PC-3 (cell line): ENCODE results near the gene IMPDH1. TPM values are rescaled to one million over a fixed set of nuclear protein-coding genes. Genes with fewer than 3 reads are reported as not detected.
A peak's percentile ranks its signal among the peaks of the same experiment; 100 is the strongest.

Source experiments
- ATAC-seq: fragments of 200-7000 bp; cut with Tn5 transposase; 2 replicates; pipeline ENCODE4 v1.9.1; 2020; ENCODE audit warnings: mild to moderate bottlenecking, moderate library complexity
- BruUV-seq: library from RNA; stranded (reverse); fragments of 400-500 nt; replicated peaks from 2 replicates; lab custom pipeline; 2021; lab: Mats Ljungman, UMichigan
- CTCF ChIA-PET: fragments of 300-600 bp; sonication (Branson Sonifier 250); formaldehyde crosslinking; loops from one replicate; lab custom pipeline; 2022; ENCODE audit warnings: antibody characterized with exemption; lab: Charles Lee
- POLR2A ChIA-PET: fragments of 300-600 bp; sonication (Branson Sonifier 250); formaldehyde crosslinking; loops from one replicate; lab custom pipeline; 2022; ENCODE audit warnings: antibody characterized with exemption; ENCODE audit not compliant: unreplicated experiment; lab: Charles Lee
- DNase-seq: peaks from one replicate; pipeline ENCODE4 v3.0.0-alpha.2; 2015
- H2AFZ ChIP-seq: fragments of 300-600 bp; sonication (generic); 2 replicates; pipeline ENCODE4 v1.6.0; 2016; ENCODE audit warnings: antibody characterized with exemption, low read length
- H3F3A ChIP-seq: fragments of 300-600 bp; sonication (generic); one replicate; pipeline ENCODE4 v1.6.0; 2017; ENCODE audit warnings: antibody characterized with exemption, low read length, control low read depth, mild to moderate bottlenecking; ENCODE audit not compliant: unreplicated experiment
- H3K27ac ChIP-seq: fragments of 300-600 bp; sonication (generic); 2 replicates; pipeline ENCODE4 v1.5.1; 2016; ENCODE audit warnings: mild to moderate bottlenecking, low read length
- H3K27me3 ChIP-seq: fragments of 300-600 bp; sonication (generic); 2 replicates; pipeline ENCODE4 v1.6.1; 2016; ENCODE audit warnings: low read length, mixed read lengths
- H3K36me3 ChIP-seq: fragments of 300-600 bp; sonication (generic); 2 replicates; pipeline ENCODE4 v1.6.1; 2016; ENCODE audit warnings: low read depth, mixed run types, low read length, mixed read lengths
- H3K4me1 ChIP-seq: fragments of 300-600 bp; sonication (generic); 2 replicates; pipeline ENCODE4 v1.5.1; 2016; ENCODE audit warnings: low read length; ENCODE audit not compliant: insufficient read depth
- H3K4me2 ChIP-seq: fragments of 300-600 bp; sonication (generic); 2 replicates; pipeline ENCODE4 v1.6.0; 2016; ENCODE audit warnings: low read length
- H3K4me3 ChIP-seq: fragments of 300-600 bp; sonication (generic); 2 replicates; pipeline ENCODE4 v1.5.1; 2016; ENCODE audit warnings: mild to moderate bottlenecking, low read length, mixed read lengths
- H3K79me2 ChIP-seq: fragments of 300-600 bp; sonication (generic); 2 replicates; pipeline ENCODE4 v1.6.1; 2017; ENCODE audit warnings: low read length, mixed read lengths
- H3K9ac ChIP-seq: fragments of 300-600 bp; sonication (generic); 2 replicates; pipeline ENCODE4 v1.6.0; 2016; ENCODE audit warnings: mild to moderate bottlenecking, low read length
- H3K9me2 ChIP-seq: fragments of 300-600 bp; sonication (generic); replicated peaks from 2 replicates; pipeline ENCODE4 v1.6.1; 2016; ENCODE audit warnings: mixed run types, low read length, mixed read lengths
- H3K9me3 ChIP-seq: fragments of 300-600 bp; sonication (generic); 2 replicates; pipeline ENCODE4 v1.6.1; 2016; ENCODE audit warnings: low read length, mixed read lengths
- H4K20me1 ChIP-seq: fragments of 300-600 bp; sonication (generic); 2 replicates; pipeline ENCODE4 v1.6.1; 2016; ENCODE audit warnings: low read length, mixed read lengths
- EZH2 ChIP-seq: fragments of 300-600 bp; sonication (generic); IDR thresholded peaks from one replicate; pipeline ENCODE4 v1.6.1; 2017; ENCODE audit warnings: antibody characterized with exemption, mild to moderate bottlenecking, low read length; ENCODE audit not compliant: unreplicated experiment
- EZH2phosphoT487 ChIP-seq: fragments of 300-600 bp; sonication (generic); IDR thresholded peaks from 2 replicates; pipeline ENCODE4 v1.6.1; 2018; ENCODE audit warnings: mild to moderate bottlenecking, antibody characterized with exemption, low read length, borderline replicate concordance
- intact Hi-C: fragments of 100-400 bp; cut with micrococcal nuclease; formaldehyde crosslinking; loops from 2 replicates; pipeline ENCODE4 v1.9.0; 2023
- total RNA-seq: library from RNA; depleted of rRNA; stranded (reverse); fragments of >200 nt; gene quantifications from 2 replicates; pipeline ENCODE4 v1.2.3, GENCODE V29; 2014
- TF ChIP-seq, protein P1 (sequence below): fragments of 300-600 bp; sonication (generic); conservative IDR thresholded peaks from 2 replicates; pipeline ENCODE4 v1.5.1; 2017; ENCODE audit warnings: antibody characterized with exemption, low read depth, mild to moderate bottlenecking, low read length

IMPDH1 gene
- total RNA-seq, 1 experiment from 2014 or later: 128 TPM

GRCh38 chr7:128419257-128419656 lies 9.5 kb upstream of the IMPDH1 start:
- intact Hi-C loops: no loop called here
- no peaks in the 10 kb centered on the region for H3K27me3 ChIP-seq
- H3K36me3 ChIP-seq: no peaks in the 10 kb centered on the region
- CTCF ChIA-PET: interaction anchor here (0.6 kb wide), 1 partner anchor 10 kb away, joined by 7 read pairs; no protein-coding TSS in a partner anchor
- no peak overlapping the region for H3K9ac ChIP-seq
- BruUV-seq: no TSS peak
- H3K4me2 ChIP-seq: no peak overlapping the region
- no peak overlapping the region for H3K4me3 ChIP-seq
- DNase-seq (no peak), ATAC-seq (no peak)
- H3K9me2 ChIP-seq: no peaks in the 10 kb centered on the region
- no peaks in the 10 kb centered on the region for H3K9me3 ChIP-seq
- no peaks in the 10 kb centered on the region for H3F3A ChIP-seq
- H3K79me2 ChIP-seq: no peaks in the 10 kb centered on the region
- H4K20me1 ChIP-seq: no peaks in the 10 kb centered on the region
- TF ChIP-seq EZH2 (no peak), EZH2phosphoT487 (no peak)
- TF ChIP-seq, protein P1, sequence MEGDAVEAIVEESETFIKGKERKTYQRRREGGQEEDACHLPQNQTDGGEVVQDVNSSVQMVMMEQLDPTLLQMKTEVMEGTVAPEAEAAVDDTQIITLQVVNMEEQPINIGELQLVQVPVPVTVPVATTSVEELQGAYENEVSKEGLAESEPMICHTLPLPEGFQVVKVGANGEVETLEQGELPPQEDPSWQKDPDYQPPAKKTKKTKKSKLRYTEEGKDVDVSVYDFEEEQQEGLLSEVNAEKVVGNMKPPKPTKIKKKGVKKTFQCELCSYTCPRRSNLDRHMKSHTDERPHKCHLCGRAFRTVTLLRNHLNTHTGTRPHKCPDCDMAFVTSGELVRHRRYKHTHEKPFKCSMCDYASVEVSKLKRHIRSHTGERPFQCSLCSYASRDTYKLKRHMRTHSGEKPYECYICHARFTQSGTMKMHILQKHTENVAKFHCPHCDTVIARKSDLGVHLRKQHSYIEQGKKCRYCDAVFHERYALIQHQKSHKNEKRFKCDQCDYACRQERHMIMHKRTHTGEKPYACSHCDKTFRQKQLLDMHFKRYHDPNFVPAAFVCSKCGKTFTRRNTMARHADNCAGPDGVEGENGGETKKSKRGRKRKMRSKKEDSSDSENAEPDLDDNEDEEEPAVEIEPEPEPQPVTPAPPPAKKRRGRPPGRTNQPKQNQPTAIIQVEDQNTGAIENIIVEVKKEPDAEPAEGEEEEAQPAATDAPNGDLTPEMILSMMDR: no peak
- POLR2A ChIA-PET: no interaction called here
- H3K27ac ChIP-seq: no peak overlapping the region
- peaks cover 4% of the 10 kb centered on the region for H3K4me1 ChIP-seq
- no peak overlapping the region for H2AFZ ChIP-seq

DNA sequence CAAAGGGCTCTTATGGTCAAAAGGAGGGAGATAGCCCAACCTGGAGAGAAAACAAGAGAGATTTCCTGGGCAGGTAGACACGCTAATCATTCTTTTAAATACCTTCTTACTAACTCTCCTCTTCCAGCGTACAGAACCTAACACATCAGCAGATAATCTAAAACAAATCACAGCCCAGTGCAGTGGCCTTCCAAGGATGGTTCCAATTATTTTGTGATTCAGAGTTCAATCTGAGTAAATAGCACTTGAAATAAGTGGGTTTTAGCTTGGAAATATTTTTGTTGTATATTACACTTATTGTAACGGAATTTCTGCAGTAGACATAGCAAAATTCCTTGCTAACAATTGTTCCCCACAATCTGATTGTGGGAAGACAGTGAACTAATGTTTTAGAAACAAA lies 7.3 kb upstream of the IMPDH1 start:
- Histone ChIP-seq H3K27ac (no peak overlapping the region), H3K9ac (no peak overlapping the region), H3K79me2 (no peaks in the 10 kb centered on the region), H3K36me3 (no peaks in the 10 kb centered on the region), H3K27me3 (no peaks in the 10 kb centered on the region), H3K4me3 (no peak overlapping the region), H3K9me2 (no peaks in the 10 kb centered on the region), H4K20me1 (no peaks in the 10 kb centered on the region), H3K9me3 (no peaks in the 10 kb centered on the region), H3K4me2 (no peak overlapping the region), H3K4me1 (no peaks in the 10 kb centered on the region), H2AFZ (no peak overlapping the region), H3F3A (no peaks in the 10 kb centered on the region)
- POLR2A ChIA-PET: interaction anchor here (1.0 kb wide), 1 partner anchor 10 kb away, joined by 3 read pairs; no protein-coding TSS in a partner anchor
- intact Hi-C loops: no loop called here
- no peak for DNase-seq
- TF ChIP-seq EZH2: no peak
- no peak for TF ChIP-seq EZH2phosphoT487
- TF ChIP-seq, protein P1: no peak
- no peak for ATAC-seq
- BruUV-seq: no TSS peak
- CTCF ChIA-PET: no interaction called here

- Histone ChIP-seq H3K27ac (no peak overlapping the region), H2AFZ (no peak overlapping the region), H3K9me3 (no peaks in the 10 kb centered on the region), H3F3A (no peaks in the 10 kb centered on the region), H3K4me2 (no peak overlapping the region), H3K9ac (no peak overlapping the region), H3K27me3 (no peaks in the 10 kb centered on the region), H3K9me2 (no peaks in the 10 kb centered on the region), H3K4me3 (no peak overlapping the region), H4K20me1 (no peaks in the 10 kb centered on the region), H3K4me1 (no peaks in the 10 kb centered on the region), H3K79me2 (no peaks in the 10 kb centered on the region), H3K36me3 (no peaks in the 10 kb centered on the region)
- BruUV-seq: no TSS peak
- TF ChIP-seq EZH2phosphoT487 (no peak), EZH2 (no peak)
- TF ChIP-seq, protein P1: no peak
- ChIA-PET POLR2A (no interaction called here), CTCF (no interaction called here)
- ATAC-seq (peak; percentile 49; the same call in 1 of the 2 replicates), DNase-seq (no peak)
- intact Hi-C loops: no loop called here
Observed at GRCh38 chr7:128415217-128415785, 5.5 kb upstream of the IMPDH1 start.
